ENCODE measurements around the gene TIMP1. TPM values are rescaled to one million over a fixed set of nuclear protein-coding genes. Genes with fewer than 3 reads are reported as not detected.

TIMP1 gene
- polyA plus RNA-seq, 1 donor = 84.0 TPM

- Histone ChIP-seq H3K27me3 (ENCODE audit: control insufficient read depth, insufficient read depth, low read length) (no peaks in the 10 kb centered on the region), H3K36me3 (ENCODE audit: control insufficient read depth, insufficient read depth, low read length) (peaks cover 27% of the 10 kb centered on the region), H3K4me1 (ENCODE audit: control insufficient read depth, insufficient read depth, low read length) (peaks cover 2% of the 10 kb centered on the region), H3K27ac (ENCODE audit: low read length) (no peak overlapping the region), H3K4me3 (ENCODE audit: low read length) (no peak overlapping the region), H3K9me3 (ENCODE audit: control insufficient read depth, low read depth, low read length) (no peaks in the 10 kb centered on the region)
- DNase-seq = no peak
- WGBS (ENCODE audit: insufficient coverage, low lambda C conversion rate) = 80% methylated on average over 1 of the region's 14 CpGs
Measured at GRCh38 chrX:47633689-47634590, 51.7 kb downstream of the TIMP1 start.

GRCh38 chrX:47634871-47635575, 52.8 kb downstream of the TIMP1 start:
- H3K4me3 ChIP-seq (ENCODE audit: low read length) = no peak overlapping the region
- no peak overlapping the region for H3K27ac ChIP-seq (ENCODE audit: low read length)
- no peak for DNase-seq
- no peaks in the 10 kb centered on the region for H3K27me3 ChIP-seq (ENCODE audit: control insufficient read depth, insufficient read depth, low read length)
- no peaks in the 10 kb centered on the region for H3K9me3 ChIP-seq (ENCODE audit: control insufficient read depth, low read depth, low read length)
- H3K36me3 ChIP-seq (ENCODE audit: control insufficient read depth, insufficient read depth, low read length) = peaks cover 33% of the 10 kb centered on the region
- peaks cover 2% of the 10 kb centered on the region for H3K4me1 ChIP-seq (ENCODE audit: control insufficient read depth, insufficient read depth, low read length)
- WGBS (ENCODE audit: insufficient coverage, low lambda C conversion rate) = no CpG with 5 or more reads among the region's 16 CpGs

Other genes starting within 250 kb of the TIMP1 start
- gene ZNF157, start 211.9 kb upstream of the TIMP1 start, polyA plus RNA-seq = 0.27 TPM
- gene ZNF41, start 99.2 kb upstream of the TIMP1 start, polyA plus RNA-seq = 7.7 TPM
- gene ARAF, start 21.2 kb upstream of the TIMP1 start, polyA plus RNA-seq = 55.4 TPM
- gene SYN1, start 37.4 kb downstream of the TIMP1 start, polyA plus RNA-seq = 5.7 TPM
- gene CFP, start 47.5 kb downstream of the TIMP1 start, polyA plus RNA-seq = 4.2 TPM
- 22.4 TPM for gene ELK1, start 68.1 kb downstream of the TIMP1 start, polyA plus RNA-seq
- 168 TPM for gene UXT, start 76.7 kb downstream of the TIMP1 start, polyA plus RNA-seq

All from large intestine (tissue), 3 donors.